HG02870 (cell line): ENCODE data around the gene C11orf52.
A peak's percentile ranks its signal among the peaks of the same experiment; 100 is the strongest.
"Not testable (repeated sequence)": the region's sequence is repeated elsewhere in the genome, so short reads cannot be mapped to it uniquely, and the experiment has no call there.

Source experiments
- ATAC-seq: cut with Tn5 transposase; IDR thresholded peaks from one replicate; pipeline ENCODE4 v1.9.1; 2021; ENCODE audit warnings: mild to moderate bottlenecking, moderate library complexity; ENCODE audit not compliant: unreplicated experiment

Gene C11orf52

DNA sequence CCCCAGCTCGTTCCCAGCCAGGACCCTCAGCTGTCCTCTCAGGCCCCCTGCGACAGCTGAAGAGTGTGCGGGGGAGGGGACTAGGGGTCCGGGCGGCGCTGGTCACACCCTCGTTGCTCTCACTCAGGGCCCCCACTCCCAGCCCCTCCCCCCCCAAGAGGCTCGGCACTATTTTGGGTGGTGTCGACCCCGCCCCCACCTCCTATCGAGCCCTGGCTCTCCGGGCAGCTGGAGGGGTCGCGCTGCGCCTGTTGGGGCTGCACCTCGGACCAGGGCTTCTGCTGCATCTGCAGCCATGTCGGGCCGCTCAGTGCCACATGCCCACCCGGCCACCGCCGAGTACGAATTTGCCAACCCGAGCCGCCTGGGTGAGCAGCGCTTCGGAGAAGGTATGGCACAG lies 6.2 kb upstream of the C11orf52 start, which contains the start of gene HSPB2:
Gene HSPB2 (plus strand): TSS at position 200 of the 400 bp plus-strand sequence. CDS start 96 bp downstream, at position 296.
- no peak for ATAC-seq

DNA sequence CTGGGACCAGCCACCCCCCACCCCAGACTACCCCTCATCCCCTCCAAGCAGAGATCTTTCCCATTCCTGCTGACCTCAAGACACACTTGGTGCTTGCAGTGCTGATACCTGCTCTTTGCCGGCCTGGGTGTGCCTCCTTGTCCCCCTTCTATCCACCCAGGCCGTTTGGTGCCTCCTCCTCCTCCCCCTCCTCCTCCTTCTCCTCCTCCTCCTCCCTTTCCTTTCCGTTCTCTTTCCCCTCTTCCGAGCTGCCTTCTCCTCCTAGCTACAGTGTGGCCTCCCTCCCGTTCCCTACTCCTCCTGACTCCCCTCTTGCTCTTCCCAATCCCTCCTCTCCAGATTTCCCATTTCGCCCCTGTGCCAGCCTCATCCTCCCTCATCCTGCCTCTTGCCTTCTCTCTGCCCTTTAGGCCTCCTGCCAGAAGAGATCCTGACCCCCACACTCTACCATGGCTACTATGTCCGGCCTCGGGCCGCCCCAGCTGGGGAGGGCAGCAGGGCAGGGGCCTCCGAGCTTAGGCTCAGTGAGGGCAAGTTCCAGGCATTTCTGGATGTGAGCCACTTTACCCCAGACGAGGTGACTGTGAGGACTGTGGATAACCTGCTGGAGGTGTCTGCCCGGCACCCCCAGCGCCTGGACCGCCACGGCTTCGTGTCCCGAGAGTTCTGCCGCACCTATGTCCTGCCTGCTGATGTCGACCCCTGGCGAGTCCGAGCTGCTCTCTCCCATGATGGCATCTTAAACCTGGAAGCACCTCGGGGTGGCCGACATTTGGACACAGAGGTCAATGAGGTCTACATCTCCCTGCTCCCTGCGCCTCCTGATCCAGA lies 5.5 kb upstream of the C11orf52 start:
- no peak for ATAC-seq

DNA sequence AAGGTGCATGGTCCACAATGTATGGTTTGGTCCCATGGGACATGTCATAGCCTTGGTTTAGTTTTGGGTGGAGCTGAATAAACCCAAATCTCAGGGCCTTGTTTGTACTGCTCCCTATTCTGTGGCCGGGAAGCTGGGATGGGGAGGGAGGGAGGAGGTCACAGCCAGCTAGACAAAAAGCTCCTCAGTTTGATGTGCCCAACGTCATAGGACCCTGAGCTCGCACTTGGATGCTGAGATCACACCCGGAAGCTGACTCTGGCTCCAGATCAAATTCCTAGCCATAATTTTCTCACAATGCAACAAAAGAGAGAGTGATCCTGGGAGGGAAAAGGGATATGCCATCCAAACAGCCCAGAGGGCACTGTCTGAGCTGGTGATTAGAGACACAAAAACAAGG lies 4.7 kb upstream of the C11orf52 start:
- no peak for ATAC-seq

DNA sequence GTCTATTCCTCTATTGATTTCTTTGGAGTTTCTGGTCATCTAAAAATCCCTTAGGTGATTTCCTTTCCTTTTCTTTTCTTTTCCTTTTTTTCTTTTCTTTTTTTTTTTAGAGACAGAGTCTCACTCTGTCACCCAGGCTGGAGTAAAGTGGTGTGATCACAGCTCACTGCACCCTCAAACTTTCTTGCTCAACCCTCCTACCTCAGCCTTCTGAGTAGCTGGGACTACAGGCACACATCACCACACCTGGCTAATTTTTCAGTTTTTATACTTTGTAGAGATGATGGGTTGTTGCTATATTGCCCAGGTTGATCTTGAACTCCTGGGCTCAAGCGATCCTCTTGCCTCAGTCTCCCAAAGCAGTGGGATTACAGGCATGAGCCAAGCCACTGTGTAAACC lies 1.9 kb upstream of the C11orf52 start:
- no peak for ATAC-seq

DNA sequence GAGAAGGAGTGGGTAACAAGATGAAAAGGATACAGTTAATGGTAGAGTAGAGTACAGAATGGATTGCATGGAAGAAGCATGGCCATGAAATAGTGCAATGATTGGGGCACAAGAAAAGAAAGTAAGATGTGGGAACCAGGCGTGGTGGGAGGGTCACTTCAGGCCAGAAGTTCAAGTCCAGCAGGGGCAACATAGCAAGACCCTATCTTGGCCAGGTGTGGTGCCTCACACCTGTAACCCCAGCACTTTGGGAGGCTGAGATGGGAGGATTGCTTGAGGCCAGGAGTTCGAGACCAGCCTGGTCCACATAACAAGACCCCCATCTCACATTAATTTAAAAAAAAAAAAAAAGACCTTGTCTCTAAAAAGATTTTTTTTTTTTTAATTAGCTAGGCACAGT lies 1.4 kb upstream of the C11orf52 start:
- ATAC-seq = no peak

DNA sequence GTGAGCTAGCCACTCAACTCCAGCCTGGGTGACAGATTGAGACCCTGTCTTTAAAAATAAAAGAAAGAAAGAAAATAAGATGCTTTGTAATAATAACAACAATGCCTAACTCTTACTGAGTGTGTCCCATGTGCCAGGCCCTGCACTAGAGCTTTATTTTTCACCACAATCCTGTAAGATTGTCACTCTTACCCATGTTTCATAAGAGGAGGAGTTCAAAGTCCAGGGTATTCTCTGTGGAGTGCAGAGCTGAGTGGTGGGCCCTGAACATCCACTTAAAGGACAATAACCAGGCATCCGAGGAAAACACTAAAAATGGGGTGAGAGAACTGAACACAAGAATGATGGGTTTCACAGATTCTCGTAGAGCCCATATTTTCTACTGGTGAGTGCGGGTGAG lies 925 bp upstream of the C11orf52 start:
- no peak for ATAC-seq

DNA sequence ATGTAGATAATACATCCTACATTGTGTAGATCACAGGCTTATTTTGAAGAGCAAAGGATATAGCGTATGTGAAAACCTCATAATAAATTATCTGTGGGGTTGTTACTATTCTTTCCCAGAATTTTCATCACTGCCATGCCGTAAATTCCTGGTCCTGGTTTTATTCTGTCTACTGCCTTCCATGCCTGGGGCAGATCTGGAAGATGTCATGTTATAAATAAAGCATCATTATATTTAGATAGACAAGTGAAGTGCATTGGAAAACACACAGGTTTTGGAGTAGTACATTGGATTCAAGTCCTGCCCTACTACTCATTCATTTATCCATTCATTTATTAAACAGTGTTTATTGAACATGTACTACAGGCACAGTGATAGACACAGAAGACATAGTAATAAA lies 2.2 kb downstream of the C11orf52 start:
- ATAC-seq = no peak

DNA sequence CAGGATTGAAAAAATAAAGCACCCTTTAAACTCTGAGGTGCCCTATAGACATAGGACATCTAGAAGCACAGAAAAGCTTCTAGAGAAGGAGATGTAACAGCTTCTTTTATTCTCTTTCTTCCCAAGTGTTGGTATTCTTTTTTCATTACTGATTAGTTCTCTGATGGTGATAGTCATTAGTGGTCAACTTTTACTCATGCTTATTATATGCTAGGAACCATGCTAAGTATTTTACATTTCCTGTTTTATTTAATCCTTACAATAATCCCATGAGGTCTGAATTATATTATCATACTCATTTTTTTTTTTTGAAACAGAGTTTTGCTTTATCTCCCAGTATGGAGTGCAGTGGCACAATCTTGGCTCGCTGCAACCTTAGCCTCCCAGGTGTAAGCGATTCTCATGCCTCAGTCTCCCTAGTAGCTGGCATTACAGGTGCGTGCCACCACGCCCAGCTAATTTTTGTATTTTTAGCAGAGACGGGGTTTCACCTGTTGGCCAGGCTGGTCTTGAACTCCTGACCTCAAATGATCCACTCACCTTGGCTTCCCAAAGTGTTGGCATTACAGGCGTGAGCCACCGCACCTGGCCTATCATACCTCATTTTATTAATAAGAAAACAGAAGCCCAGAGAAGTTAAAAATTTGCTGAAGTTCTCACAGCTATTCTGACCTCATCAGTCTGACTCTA lies 3.0 kb downstream of the C11orf52 start:
- ATAC-seq = no peak

DNA sequence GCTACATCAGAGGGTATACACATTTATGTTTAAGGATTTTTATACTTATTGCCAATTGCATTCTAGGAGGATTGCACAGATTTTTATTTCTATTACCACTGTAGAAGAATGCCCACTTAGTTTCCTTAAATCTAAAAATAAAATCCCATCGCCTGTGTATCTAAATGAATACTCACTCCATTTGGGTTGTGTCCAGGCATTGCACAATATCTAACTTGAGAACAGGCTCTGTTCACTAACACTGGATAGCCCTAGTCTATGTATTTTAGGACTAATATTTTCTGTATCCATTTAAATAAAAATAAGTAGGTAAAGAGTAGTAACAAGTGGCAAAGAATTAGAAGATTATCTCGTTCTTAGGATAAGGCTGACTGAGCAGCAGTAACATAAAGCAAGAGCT lies 4.1 kb downstream of the C11orf52 start:
- no peak for ATAC-seq

DNA sequence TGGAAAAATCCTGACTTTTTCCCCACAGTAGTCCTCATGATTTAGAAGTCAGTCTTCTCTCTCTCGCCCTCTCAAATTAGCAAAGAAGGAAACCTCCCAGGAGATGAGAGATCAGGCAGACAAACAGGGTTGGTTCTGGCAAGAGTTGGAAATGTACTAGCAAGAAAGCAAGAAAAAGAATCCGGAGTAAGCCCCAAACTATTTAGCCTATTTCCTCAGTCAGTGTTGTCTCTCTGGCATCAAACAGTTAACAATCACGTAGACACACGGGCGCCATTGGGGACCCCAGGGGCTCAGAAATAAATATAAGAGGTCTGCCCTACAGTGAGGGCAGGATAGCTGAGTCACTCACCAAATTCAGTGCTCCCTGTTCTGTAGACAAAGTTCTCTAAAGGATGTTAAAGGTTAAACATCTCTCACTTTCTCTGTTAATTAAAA lies 4.7 kb downstream of the C11orf52 start:
- ATAC-seq = no peak

DNA sequence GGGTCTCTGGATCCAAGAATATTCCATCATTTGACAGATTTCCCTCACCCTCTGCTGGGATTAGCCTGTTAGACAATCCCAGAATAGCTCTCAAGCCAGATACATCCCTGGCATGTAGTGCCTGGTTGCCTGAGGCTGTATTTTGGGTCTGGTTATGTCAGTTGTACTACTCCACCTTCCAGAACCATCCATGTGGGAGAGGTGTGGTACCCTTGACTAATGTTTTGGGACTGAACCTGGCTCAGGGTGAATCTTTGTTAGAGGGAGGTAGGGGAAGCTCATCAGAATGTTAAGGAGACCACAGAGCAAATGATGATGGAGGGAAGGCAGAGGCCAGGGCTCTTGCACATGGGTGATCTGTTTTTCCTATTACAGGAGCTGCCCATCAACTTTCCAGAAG lies 5.2 kb downstream of the C11orf52 start:
- ATAC-seq = no peak

DNA sequence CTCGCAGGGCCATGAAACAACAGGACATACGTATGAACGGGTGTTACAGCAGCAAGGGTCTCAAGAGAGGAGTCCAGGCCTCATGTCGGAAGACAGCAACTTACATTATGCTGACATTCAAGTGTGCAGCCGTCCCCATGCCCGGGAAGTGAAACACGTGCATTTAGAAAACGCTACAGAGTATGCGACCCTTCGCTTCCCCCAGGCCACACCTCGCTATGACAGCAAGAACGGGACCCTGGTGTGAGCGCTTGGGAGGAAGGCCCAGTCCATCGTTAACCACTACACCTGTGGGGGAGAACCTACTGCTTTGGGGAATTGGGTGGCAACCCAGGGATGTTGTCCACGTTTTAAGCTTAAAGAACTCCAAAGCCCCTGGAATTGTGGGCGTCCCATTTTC lies 7.2 kb downstream of the C11orf52 start:
- ATAC-seq = no peak

DNA sequence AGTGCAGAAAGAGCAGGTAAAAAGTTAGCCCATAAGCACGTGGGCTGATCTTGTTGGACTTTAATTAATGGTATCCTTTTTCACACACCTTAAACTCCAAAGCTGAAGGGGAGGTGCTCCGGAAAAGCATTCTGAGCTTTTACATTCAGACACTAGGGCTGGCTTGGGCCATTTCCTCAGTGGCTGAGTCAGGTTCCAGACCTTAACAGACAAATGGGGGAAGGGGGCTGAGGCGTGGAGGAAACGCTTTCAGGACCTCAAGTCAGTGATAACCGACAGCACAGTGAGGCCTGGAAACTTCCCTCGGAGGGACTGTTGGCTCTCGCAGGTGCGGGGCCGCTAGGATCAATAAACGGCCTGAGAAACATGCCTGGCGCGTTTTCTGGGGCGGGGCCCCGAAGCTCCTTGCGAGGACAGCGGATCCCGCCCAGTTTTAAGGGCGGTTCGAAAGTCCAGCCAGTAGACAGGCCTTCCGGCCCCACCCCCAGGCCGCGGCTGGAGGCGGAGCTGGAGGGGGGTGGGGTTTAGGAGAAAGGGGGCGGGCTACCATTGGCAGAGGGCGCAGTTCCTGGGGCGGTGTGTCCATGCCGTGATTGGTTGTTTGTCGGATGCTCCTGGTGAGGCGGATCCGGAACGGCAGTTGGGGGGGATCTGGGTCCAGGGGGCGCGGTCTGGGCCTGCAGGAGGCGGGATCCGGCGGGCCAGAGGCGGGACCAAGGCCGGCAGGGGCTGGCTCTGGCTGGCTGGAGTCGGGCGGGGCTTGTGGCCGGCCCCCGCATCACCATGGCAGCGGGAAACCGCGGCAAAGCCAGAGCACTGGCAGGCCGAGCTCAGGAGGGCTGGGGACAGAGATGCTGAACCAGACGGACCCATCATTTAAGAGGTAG lies 8.0 kb downstream of the C11orf52 start:
- peak; percentile 90 for ATAC-seq

DNA sequence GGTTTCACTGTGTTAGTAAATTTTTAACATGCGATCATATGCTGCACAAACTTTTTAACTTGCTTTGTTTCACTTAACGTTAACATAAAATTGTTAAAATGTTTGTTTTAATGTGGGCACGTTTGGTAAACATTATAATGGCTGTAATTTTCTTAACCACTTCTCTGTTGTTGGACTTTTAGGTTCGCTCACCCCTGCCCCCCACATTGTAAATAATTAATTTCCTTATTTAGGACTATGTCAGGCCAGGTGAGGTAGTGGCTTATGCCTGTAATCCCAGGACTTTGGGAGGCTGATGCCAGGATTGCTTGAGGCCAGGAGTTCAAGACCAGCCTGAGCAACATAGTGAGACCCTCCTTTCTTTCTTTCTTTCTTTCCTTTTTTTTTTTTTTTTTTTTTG lies 11.8 kb downstream of the C11orf52 start:
- no peak for ATAC-seq

DNA sequence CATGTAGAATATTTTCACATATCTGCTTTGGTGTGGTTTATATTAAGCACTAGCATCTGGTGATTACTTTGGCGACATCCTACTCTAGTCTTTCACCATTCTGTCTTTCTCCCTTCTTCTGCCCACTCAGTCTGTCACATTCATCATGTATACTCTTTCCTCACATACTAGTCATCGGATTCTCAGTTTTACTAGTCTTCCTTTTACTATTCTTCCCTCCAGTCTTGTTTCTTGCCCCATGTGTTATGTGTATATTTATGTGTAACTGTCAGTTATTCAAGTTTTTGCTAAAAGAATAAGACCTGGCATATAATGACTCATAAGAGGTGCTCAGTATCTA lies 13.9 kb downstream of the C11orf52 start:
- no peak for ATAC-seq

DNA sequence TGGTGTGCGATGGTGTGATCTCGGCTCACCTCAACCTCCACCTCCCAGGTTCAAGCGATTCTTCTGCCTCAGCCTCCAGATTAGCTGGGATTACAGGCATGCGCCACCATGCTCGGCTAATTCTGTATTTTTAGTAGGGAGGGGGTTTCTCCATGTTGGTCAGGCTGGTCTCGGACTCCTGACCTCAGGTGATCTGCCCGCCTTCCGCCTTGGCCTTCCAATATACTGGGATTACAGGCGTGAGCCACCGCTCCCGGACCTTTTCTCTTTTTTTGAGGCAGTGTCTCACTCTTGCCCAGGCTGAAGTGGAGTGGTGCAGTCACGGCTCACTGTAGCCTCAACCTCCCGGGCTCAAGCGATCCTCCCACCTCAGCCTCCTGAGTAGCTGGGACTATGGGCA lies 14.5 kb downstream of the C11orf52 start:
- ATAC-seq = not testable (repeated sequence)

DNA sequence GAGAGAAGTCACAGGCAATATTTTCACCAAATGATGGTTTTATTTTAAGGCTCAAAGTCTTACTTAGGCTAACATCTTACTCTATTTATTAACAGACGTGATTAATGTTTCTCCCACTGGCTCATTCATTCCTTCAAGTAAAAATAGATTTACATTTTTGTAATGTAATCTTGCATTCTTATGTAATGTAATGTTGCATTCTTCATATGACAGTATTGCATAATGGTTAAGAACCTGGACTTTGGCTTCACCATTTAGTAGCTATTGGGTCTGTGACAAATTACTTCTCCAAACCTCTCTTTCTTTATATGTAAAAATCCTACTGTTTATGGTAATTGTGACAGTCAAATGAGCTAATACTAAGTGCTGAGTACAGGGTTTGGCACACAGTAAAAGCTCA lies 15.2 kb downstream of the C11orf52 start:
- ATAC-seq = no peak

DNA sequence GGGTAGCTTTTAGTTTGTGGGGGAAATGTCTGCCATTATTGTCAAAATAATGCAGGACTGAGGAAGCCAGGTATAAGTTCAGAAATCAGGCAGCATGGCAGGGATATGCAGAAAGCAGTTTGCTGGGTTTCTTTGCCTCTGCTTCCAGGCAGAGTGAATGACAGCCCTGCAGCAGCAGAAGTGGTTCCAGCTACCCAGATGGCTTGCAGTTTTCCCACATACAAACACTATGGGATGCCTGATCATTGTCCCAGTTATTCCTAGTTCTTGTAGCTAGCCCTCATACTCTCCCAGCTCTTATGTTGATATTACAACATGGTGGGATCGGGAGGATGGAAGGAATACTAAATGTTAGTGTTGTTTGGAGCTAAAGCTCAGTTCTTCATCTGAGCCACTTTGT lies 15.6 kb downstream of the C11orf52 start:
- ATAC-seq = no peak

DNA sequence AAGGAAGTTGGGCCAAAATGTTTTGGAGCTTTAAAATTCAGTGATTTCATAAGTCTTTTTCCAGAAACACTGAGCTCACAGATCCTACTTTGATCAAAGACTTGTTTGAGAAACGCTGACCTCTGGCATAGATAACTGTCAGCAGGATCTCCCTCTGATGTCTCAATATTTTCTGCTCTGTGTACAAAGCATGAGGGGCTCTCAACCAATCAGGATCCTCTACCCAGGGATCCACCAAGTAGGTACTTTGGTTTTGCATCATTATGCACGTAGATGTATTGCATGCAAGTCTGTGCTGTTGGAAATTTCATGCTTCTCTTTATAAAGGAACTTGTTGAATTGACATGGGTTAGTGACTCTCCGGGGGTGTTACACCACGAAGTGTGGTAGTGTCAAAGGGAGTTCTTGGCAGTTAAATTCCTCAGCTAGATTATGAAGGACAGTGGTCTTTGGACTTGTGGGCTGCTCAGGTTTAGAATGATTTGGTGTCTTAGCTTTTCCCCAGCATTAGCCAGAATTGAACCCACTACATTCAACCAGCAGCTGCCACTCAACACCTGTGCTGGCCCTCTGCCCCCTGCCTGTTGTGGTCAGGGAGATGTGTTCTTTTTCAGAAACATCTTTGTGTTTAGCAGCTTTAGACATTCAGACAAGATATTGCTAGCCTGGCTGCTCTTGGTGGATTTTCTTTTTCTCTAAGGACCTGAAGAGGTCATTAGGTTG lies 16.8 kb downstream of the C11orf52 start:
- no peak for ATAC-seq

DNA sequence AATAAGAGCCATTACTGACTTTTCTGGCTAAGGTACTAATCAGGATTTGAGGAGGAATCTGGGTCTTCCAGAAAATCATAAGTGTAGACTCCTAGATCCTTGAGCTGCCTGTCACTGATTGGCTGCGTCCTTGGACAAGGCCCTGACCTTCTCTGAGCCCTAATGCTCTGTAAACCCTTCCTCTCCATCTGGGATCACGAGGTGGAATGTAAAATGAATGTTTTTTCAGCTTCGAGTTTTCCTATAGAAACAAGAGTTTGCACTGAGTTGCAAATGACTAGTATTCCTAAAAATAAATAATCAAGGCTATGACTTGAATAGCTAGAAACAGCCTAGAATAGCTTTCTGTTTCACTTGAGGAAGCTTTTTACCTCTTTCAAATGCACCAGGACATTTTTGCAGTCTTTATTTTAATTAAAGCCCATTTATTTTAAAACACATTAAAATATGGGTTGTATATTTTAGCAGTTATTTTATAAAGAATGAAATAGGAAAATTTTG lies 17.4 kb downstream of the C11orf52 start:
- no peak for ATAC-seq

DNA sequence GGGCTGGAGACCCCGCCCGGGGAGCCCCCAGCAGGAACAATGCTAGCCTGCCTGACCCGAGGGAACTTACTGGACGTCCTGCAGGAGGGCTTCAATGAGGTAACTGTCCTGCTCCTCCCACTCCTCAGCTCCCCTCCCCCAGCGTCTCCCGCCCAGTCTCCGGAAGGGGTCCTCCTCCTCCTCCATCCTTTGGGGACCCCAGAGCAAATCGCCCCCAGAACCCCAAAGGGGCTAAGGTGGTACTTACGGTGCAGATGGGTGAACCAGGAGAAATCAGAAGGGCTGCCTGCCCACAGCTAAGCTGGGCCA lies 18.7 kb downstream of the C11orf52 start:
- no peak for ATAC-seq
